Measurements from ENCODE around the gene FAM20C.

GRCh38 chr7:257647-257992, 65.2 kb downstream of the FAM20C start:
- TF ChIP-seq CTCF (IDR thresholded peaks at IDR 0.05): no peak
- no peak for TF ChIP-seq POLR2AphosphoS5 (IDR thresholded peaks at IDR 0.05)
- no peak for TF ChIP-seq EP300 (IDR thresholded peaks at IDR 0.05)
